Astrocyte (in vitro differentiated cells and primary cell): ENCODE measurements around the gene HNRNPL. TPM values are rescaled to one million over a fixed set of nuclear protein-coding genes. Genes with fewer than 3 reads are reported as not detected.
"Not testable (repeated sequence)": the region's sequence is repeated elsewhere in the genome, so short reads cannot be mapped to it uniquely, and the experiment has no call there.

Experiments used
- DNase-seq: peaks from one replicate; pipeline ENCODE4 v3.0.0-alpha.2; 2010; ENCODE audit warnings: low read depth
- FAIRE-seq: peaks from 2 replicates; lab custom pipeline; 2011; peaks lifted over from hg19 to GRCh38; lab: Jason Lieb, UNC
- H2AFZ ChIP-seq: 2 replicates; pipeline ENCODE4 v1.6.0; 2012; ENCODE audit warnings: low read depth, low read length, inconsistent platforms
- H3K27ac ChIP-seq: 2 replicates; pipeline ENCODE4 v1.5.1; 2011; ENCODE audit warnings: low read depth, low read length, inconsistent platforms
- H3K27me3 ChIP-seq: 2 replicates; pipeline ENCODE4 v1.6.0; 2011; ENCODE audit warnings: low read length, inconsistent platforms; ENCODE audit not compliant: insufficient read depth
- H3K36me3 ChIP-seq: 2 replicates; pipeline ENCODE4 v1.5.1; 2011; ENCODE audit warnings: low read length, inconsistent platforms; ENCODE audit not compliant: insufficient read depth
- H3K4me1 ChIP-seq: 2 replicates; pipeline ENCODE4 v1.5.1; 2011; ENCODE audit warnings: low read length, inconsistent platforms; ENCODE audit not compliant: insufficient read depth
- H3K4me2 ChIP-seq: 2 replicates; pipeline ENCODE4 v1.6.0; 2012; ENCODE audit warnings: low read length, inconsistent platforms
- H3K4me3 ChIP-seq: 2 replicates; pipeline ENCODE4 v1.5.1; 2011; ENCODE audit warnings: low read depth, mild to moderate bottlenecking, low read length, inconsistent platforms; ENCODE audit not compliant: insufficient read depth
- H3K79me2 ChIP-seq: 2 replicates; pipeline ENCODE4 v1.6.0; 2012; ENCODE audit warnings: mild to moderate bottlenecking, low read length, inconsistent platforms; ENCODE audit not compliant: insufficient read depth
- H3K9ac ChIP-seq: 2 replicates; pipeline ENCODE4 v1.6.0; 2012; ENCODE audit warnings: mild to moderate bottlenecking, low read length, inconsistent platforms
- H3K9me3 ChIP-seq: 2 replicates; pipeline ENCODE4 v1.5.1; 2012; ENCODE audit warnings: low read depth, mild to moderate bottlenecking, low read length, inconsistent platforms; ENCODE audit not compliant: insufficient read depth
- H4K20me1 ChIP-seq: 2 replicates; pipeline ENCODE4 v1.6.0; 2012; ENCODE audit warnings: low read length, inconsistent platforms; ENCODE audit not compliant: insufficient read depth
- H3K27ac Mint-ChIP-seq: one replicate; pipeline ENCODE4 v1.8.0; 2021; ENCODE audit warnings: mild to moderate bottlenecking, mixed read lengths; ENCODE audit not compliant: unreplicated experiment
- H3K27me3 Mint-ChIP-seq: one replicate; pipeline ENCODE4 v1.8.0; 2021; ENCODE audit warnings: low read depth, mixed read lengths; ENCODE audit not compliant: unreplicated experiment
- H3K36me3 Mint-ChIP-seq: one replicate; pipeline ENCODE4 v1.8.0; 2021; ENCODE audit warnings: low read depth, mixed read lengths; ENCODE audit not compliant: unreplicated experiment
- H3K4me1 Mint-ChIP-seq: one replicate; pipeline ENCODE4 v1.8.0; 2021; ENCODE audit warnings: low read depth, mixed read lengths; ENCODE audit not compliant: unreplicated experiment
- H3K4me3 Mint-ChIP-seq: one replicate; pipeline ENCODE4 v1.8.0; 2021; ENCODE audit warnings: mild to moderate bottlenecking, moderate library complexity, mixed read lengths; ENCODE audit not compliant: unreplicated experiment
- H3K9me3 Mint-ChIP-seq: one replicate; pipeline ENCODE4 v1.8.0; 2021; ENCODE audit warnings: mild to moderate bottlenecking, mixed read lengths; ENCODE audit not compliant: unreplicated experiment
- CTCF ChIP-seq: IDR thresholded peaks from 2 replicates; pipeline ENCODE4 v1.5.1; 2011; ENCODE audit warnings: low read depth, mild to moderate bottlenecking, inconsistent platforms, low read length, moderate library complexity; ENCODE audit not compliant: insufficient read depth
- EZH2 ChIP-seq: IDR thresholded peaks from 2 replicates; pipeline ENCODE4 v1.6.1; 2012; ENCODE audit warnings: mild to moderate bottlenecking, low read length, inconsistent platforms; ENCODE audit not compliant: insufficient read depth
- total RNA-seq: library from RNA; stranded (reverse); gene quantifications from 2 replicates; pipeline ENCODE4 v1.2.1, GENCODE V29; 2021

The HNRNPL gene
- total RNA-seq, 1 donor from 2014 or later, result 314 TPM

GRCh38 chr19:38799104-38799503 is 50.7 kb downstream of the HNRNPL start:
- no peaks in the 10 kb centered on the region for H3K9me3 ChIP-seq
- H4K20me1 ChIP-seq, result no peaks in the 10 kb centered on the region
- no peak overlapping the region for H2AFZ ChIP-seq
- H3K4me3 Mint-ChIP-seq, result no peak overlapping the region
- H3K27ac ChIP-seq, result no peak overlapping the region
- no peak for DNase-seq
- H3K36me3 Mint-ChIP-seq, result no peaks in the 10 kb centered on the region
- no peak overlapping the region for H3K9ac ChIP-seq
- H3K27me3 Mint-ChIP-seq, result peaks cover 2% of the 10 kb centered on the region
- H3K79me2 ChIP-seq, result no peaks in the 10 kb centered on the region
- peaks cover 5% of the 10 kb centered on the region for H3K27me3 ChIP-seq
- H3K27ac Mint-ChIP-seq, result peak overlapping the region; percentile 5
- H3K9me3 Mint-ChIP-seq, result peaks cover 2% of the 10 kb centered on the region
- FAIRE-seq, result no peak
- no peak overlapping the region for H3K4me2 ChIP-seq
- H3K4me1 Mint-ChIP-seq, result no peaks in the 10 kb centered on the region
- H3K4me1 ChIP-seq, result no peaks in the 10 kb centered on the region
- no peak overlapping the region for H3K4me3 ChIP-seq
- TF ChIP-seq CTCF, result no peak
- TF ChIP-seq EZH2, result no peak
- H3K36me3 ChIP-seq, result no peaks in the 10 kb centered on the region

GRCh38 chr19:38797781-38798180 is 52.0 kb downstream of the HNRNPL start:
- not testable (repeated sequence) for H3K4me3 Mint-ChIP-seq, FAIRE-seq, H4K20me1 ChIP-seq, H3K27me3 ChIP-seq, H3K36me3 Mint-ChIP-seq, H3K27ac ChIP-seq, H3K4me2 ChIP-seq, H3K9me3 Mint-ChIP-seq, H3K27me3 Mint-ChIP-seq, H3K79me2 ChIP-seq, DNase-seq, H3K9ac ChIP-seq, H3K4me1 Mint-ChIP-seq, H3K4me3 ChIP-seq, H3K9me3 ChIP-seq, H3K4me1 ChIP-seq, H3K27ac Mint-ChIP-seq, H3K36me3 ChIP-seq, H2AFZ ChIP-seq

- Mint-ChIP-seq H3K9me3 (peaks cover 2% of the 10 kb centered on the region), H3K27ac (no peak overlapping the region), H3K4me3 (no peak overlapping the region), H3K36me3 (no peaks in the 10 kb centered on the region), H3K27me3 (no peaks in the 10 kb centered on the region), H3K4me1 (peaks cover 5% of the 10 kb centered on the region)
- FAIRE-seq, result no peak
- Histone ChIP-seq H3K36me3 (no peaks in the 10 kb centered on the region), H3K9me3 (no peaks in the 10 kb centered on the region), H3K27me3 (peaks cover 5% of the 10 kb centered on the region), H4K20me1 (no peaks in the 10 kb centered on the region), H3K27ac (no peak overlapping the region), H3K9ac (no peak overlapping the region), H3K4me2 (no peak overlapping the region), H3K4me3 (no peak overlapping the region), H3K4me1 (peaks cover 5% of the 10 kb centered on the region), H3K79me2 (no peaks in the 10 kb centered on the region), H2AFZ (no peak overlapping the region)
- DNase-seq, result no peak
- TF ChIP-seq CTCF, result no peak
- TF ChIP-seq EZH2, result no peak
Observed at GRCh38 chr19:38796154-38796553, 53.6 kb downstream of the HNRNPL start.
